Osteocyte (in vitro differentiated cells): ENCODE data around the gene WDR7. TPM values are rescaled to one million over a fixed set of nuclear protein-coding genes. Genes with fewer than 3 reads are reported as not detected.
A peak's percentile ranks its signal among the peaks of the same experiment; 100 is the strongest.

Source experiments
- DNase-seq: peaks from one replicate; pipeline ENCODE4 v3.0.0; 2021; ENCODE audit warnings: mixed read lengths; ENCODE audit not compliant: unreplicated experiment; ENCODE audit errors: extremely low spot score
- H3K27ac Mint-ChIP-seq: one replicate; pipeline ENCODE4 v1.8.0; 2021; ENCODE audit warnings: mild to moderate bottlenecking, mixed read lengths; ENCODE audit not compliant: unreplicated experiment
- H3K27me3 Mint-ChIP-seq: one replicate; pipeline ENCODE4 v1.8.0; 2021; ENCODE audit warnings: mixed read lengths; ENCODE audit not compliant: unreplicated experiment
- H3K36me3 Mint-ChIP-seq: one replicate; pipeline ENCODE4 v1.8.0; 2021; ENCODE audit warnings: mixed read lengths; ENCODE audit not compliant: unreplicated experiment
- H3K4me1 Mint-ChIP-seq: one replicate; pipeline ENCODE4 v1.8.0; 2021; ENCODE audit warnings: mixed read lengths; ENCODE audit not compliant: unreplicated experiment
- H3K4me3 Mint-ChIP-seq: one replicate; pipeline ENCODE4 v1.8.0; 2021; ENCODE audit warnings: mild to moderate bottlenecking, moderate library complexity, mixed read lengths; ENCODE audit not compliant: unreplicated experiment
- H3K9me3 Mint-ChIP-seq: one replicate; pipeline ENCODE4 v1.8.0; 2021; ENCODE audit warnings: mixed read lengths; ENCODE audit not compliant: unreplicated experiment
- total RNA-seq: library from RNA; stranded (reverse); gene quantifications from 2 replicates; pipeline ENCODE4 v1.2.1, GENCODE V29; 2021
- TF ChIP-seq, protein P1 (sequence below): fragments of 200-600 bp; sonication (generic); IDR thresholded peaks from 2 replicates; pipeline ENCODE4 v1.5.0; 2021; ENCODE audit warnings: antibody characterized with exemption, mild to moderate bottlenecking, moderate library complexity

Gene WDR7
- total RNA-seq, 1 donor from 2014 or later, result 25.9 TPM

DNA sequence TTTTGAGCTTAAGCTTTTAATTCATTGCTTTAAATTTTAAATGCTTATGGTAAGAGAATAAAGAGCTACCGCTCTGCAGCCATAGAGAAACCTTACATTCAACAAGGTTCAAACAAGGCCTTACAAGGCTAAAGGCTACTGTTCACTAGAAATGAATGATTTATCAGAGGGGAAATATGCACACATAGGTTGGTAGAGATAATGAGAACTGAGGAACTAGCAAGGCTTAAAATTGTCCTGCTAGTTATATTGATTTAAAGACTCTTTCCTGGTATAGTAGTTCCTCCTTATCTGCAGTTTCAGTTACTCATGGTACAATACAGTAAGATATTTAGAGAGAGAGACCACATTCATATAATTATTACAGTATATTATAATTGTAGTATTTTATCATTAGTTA lies 193.4 kb downstream of the WDR7 start:
- TF ChIP-seq, protein P1, sequence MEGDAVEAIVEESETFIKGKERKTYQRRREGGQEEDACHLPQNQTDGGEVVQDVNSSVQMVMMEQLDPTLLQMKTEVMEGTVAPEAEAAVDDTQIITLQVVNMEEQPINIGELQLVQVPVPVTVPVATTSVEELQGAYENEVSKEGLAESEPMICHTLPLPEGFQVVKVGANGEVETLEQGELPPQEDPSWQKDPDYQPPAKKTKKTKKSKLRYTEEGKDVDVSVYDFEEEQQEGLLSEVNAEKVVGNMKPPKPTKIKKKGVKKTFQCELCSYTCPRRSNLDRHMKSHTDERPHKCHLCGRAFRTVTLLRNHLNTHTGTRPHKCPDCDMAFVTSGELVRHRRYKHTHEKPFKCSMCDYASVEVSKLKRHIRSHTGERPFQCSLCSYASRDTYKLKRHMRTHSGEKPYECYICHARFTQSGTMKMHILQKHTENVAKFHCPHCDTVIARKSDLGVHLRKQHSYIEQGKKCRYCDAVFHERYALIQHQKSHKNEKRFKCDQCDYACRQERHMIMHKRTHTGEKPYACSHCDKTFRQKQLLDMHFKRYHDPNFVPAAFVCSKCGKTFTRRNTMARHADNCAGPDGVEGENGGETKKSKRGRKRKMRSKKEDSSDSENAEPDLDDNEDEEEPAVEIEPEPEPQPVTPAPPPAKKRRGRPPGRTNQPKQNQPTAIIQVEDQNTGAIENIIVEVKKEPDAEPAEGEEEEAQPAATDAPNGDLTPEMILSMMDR, result no peak
- no peak overlapping the region for H3K27ac Mint-ChIP-seq
- H3K4me1 Mint-ChIP-seq, result no peaks in the 10 kb centered on the region
- peaks cover 7% of the 10 kb centered on the region for H3K9me3 Mint-ChIP-seq
- H3K36me3 Mint-ChIP-seq, result peaks cover 3% of the 10 kb centered on the region
- DNase-seq, result no peak
- no peaks in the 10 kb centered on the region for H3K27me3 Mint-ChIP-seq
- no peak overlapping the region for H3K4me3 Mint-ChIP-seq

DNA sequence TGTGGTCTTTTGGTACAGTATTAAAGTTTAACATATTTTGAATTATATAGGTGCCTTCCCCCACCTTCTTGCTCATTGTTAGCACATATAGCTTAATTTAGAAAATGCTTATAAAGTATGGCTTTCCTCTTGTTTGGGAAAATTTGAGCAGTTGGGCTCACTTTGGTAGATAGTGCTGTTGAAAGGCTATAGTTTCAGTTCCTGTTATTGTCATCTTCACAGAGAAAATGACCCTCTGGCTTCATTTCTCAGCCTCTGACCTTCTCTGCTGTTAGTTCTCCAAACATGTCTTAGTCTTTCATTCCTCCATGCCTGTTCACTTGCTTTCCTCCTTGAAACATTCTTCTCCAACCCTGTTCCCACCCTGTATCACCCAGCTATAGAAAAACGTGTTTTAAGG lies 200.6 kb downstream of the WDR7 start:
- TF ChIP-seq, protein P1, result no peak
- Mint-ChIP-seq H3K4me3 (no peak overlapping the region), H3K4me1 (no peaks in the 10 kb centered on the region), H3K9me3 (peaks cover 5% of the 10 kb centered on the region), H3K36me3 (peaks cover 8% of the 10 kb centered on the region), H3K27ac (no peak overlapping the region), H3K27me3 (no peaks in the 10 kb centered on the region)
- DNase-seq, result no peak

DNA sequence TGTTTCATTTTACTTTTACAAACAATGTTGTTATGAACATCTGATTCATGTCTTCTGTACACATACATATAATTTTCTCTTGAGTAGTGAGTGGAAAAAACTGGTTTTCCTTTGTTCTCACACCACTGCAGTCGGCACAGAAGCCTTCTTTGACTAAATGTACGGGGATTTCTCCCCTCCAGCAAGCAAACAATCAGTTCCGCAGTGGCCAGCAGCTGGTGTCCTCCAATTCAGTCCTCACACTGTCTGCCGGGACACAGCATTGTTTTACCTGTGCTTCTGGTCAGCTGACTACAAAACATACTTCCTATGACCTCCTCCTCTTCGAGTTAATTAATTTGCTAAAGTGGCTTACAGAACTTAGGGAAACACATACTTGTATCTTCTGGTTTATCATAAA lies 202.8 kb downstream of the WDR7 start:
- no peaks in the 10 kb centered on the region for H3K27me3 Mint-ChIP-seq
- H3K9me3 Mint-ChIP-seq, result no peaks in the 10 kb centered on the region
- no peak for DNase-seq
- H3K4me3 Mint-ChIP-seq, result no peak overlapping the region
- peaks cover 7% of the 10 kb centered on the region for H3K36me3 Mint-ChIP-seq
- TF ChIP-seq, protein P1, result no peak
- H3K27ac Mint-ChIP-seq, result no peak overlapping the region
- H3K4me1 Mint-ChIP-seq, result no peaks in the 10 kb centered on the region

DNA sequence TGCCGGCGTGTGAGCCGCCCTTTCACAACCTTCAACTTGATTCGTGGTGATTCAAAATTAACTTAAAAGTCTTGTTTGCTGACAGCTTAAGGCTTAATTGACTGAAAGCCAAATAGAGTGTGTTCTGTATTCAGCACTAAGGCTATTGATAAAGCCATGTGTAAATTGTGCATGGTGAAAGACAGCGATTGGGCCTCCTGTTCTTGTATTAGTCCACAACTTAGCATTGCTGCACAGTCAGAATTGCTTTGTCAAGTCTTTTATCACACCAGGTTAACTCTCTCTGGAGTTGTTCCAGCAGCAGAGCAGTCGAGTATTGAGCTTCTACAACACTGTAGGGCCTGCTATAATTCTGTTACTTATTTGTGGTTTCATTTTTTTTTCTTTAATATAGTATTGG lies 210.1 kb downstream of the WDR7 start:
- peaks cover 8% of the 10 kb centered on the region for H3K4me1 Mint-ChIP-seq
- H3K9me3 Mint-ChIP-seq, result no peaks in the 10 kb centered on the region
- H3K27me3 Mint-ChIP-seq, result no peaks in the 10 kb centered on the region
- no peak for DNase-seq
- H3K4me3 Mint-ChIP-seq, result no peak overlapping the region
- no peak overlapping the region for H3K27ac Mint-ChIP-seq
- H3K36me3 Mint-ChIP-seq, result peaks cover 3% of the 10 kb centered on the region
- TF ChIP-seq, protein P1, result no peak

DNA sequence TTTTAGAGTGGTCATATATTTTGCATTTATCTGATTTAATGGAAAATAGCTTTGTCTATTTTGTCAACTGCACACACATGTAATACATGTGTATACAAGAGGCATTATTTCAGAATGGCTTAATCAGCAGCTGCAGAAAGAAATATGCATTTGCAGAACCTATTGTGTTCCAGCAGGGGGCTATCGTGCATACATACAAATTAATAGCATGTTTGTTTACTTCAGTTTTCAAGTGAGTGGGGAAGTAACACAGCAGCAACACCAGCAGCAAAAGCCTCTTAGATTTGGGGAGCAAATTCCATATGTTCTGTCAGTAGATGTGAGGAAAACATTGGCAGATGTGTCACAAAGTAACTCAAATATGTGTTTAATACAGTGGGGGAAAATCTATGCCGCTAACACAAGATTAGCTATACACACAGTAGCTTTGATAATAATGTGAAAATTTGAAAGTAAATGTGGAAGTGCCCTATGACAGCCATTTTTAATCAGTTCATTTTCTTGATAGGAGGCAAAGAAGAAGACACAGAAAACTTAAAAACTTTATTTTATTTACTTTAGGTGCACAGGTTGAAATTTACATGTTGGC lies 218.1 kb downstream of the WDR7 start:
- no peak for DNase-seq
- no peak overlapping the region for H3K4me3 Mint-ChIP-seq
- TF ChIP-seq, protein P1, result peak; percentile 69
- H3K27me3 Mint-ChIP-seq, result no peaks in the 10 kb centered on the region
- H3K27ac Mint-ChIP-seq, result no peak overlapping the region
- no peaks in the 10 kb centered on the region for H3K9me3 Mint-ChIP-seq
- H3K36me3 Mint-ChIP-seq, result no peaks in the 10 kb centered on the region
- peaks cover 11% of the 10 kb centered on the region for H3K4me1 Mint-ChIP-seq
